Mesendoderm (in vitro differentiated cells): Measurements from ENCODE around the gene TMTC2.

ENCODE experiments used
- DNase-seq: peaks from one replicate; pipeline ENCODE4 v3.0.0; 2013
- H2AK5ac ChIP-seq: 2 replicates; pipeline ENCODE4 v1.6.1; 2013; ENCODE audit warnings: low read length, inconsistent platforms
- H2BK120ac ChIP-seq: 2 replicates; pipeline ENCODE4 v1.6.1; 2013; ENCODE audit warnings: low read depth, mild to moderate bottlenecking, low read length, moderate library complexity, mixed read lengths
- H2BK15ac ChIP-seq: replicated peaks from 2 replicates; pipeline ENCODE4 v1.6.1; 2013; ENCODE audit warnings: low read depth, mild to moderate bottlenecking, moderate library complexity
- H2BK5ac ChIP-seq: 2 replicates; pipeline ENCODE4 v1.6.1; 2013; ENCODE audit warnings: low read length, inconsistent platforms
- H3K18ac ChIP-seq: 2 replicates; pipeline ENCODE4 v1.6.1; 2013; ENCODE audit warnings: mild to moderate bottlenecking, low read length, mixed read lengths
- H3K23ac ChIP-seq: one replicate; pipeline ENCODE4 v1.6.1; 2013; ENCODE audit warnings: low read length
- H3K27ac ChIP-seq: 2 replicates; pipeline ENCODE4 v1.5.1; 2013; ENCODE audit warnings: low read depth, mild to moderate bottlenecking, inconsistent platforms, low read length, moderate library complexity
- H3K27me3 ChIP-seq: 2 replicates; pipeline ENCODE4 v1.6.1; 2013; ENCODE audit warnings: low read length, control low read depth, mild to moderate bottlenecking, inconsistent platforms; ENCODE audit not compliant: insufficient read depth, poor library complexity
- H3K36me3 ChIP-seq: 2 replicates; pipeline ENCODE4 v1.6.1; 2013; ENCODE audit warnings: low read length, inconsistent platforms; ENCODE audit not compliant: control insufficient read depth, insufficient read depth
- H3K4ac ChIP-seq: one replicate; pipeline ENCODE4 v1.6.1; 2013; ENCODE audit warnings: low read depth, mild to moderate bottlenecking, low read length, moderate library complexity
- H3K4me1 ChIP-seq: 2 replicates; pipeline ENCODE4 v1.6.1; 2013; ENCODE audit warnings: low read depth, low read length, inconsistent platforms; ENCODE audit not compliant: control insufficient read depth
- H3K4me2 ChIP-seq: 2 replicates; pipeline ENCODE4 v1.6.1; 2013; ENCODE audit warnings: low read length
- H3K4me3 ChIP-seq: 2 replicates; pipeline ENCODE4 v1.5.1; 2013; ENCODE audit warnings: mild to moderate bottlenecking, low read length
- H3K56ac ChIP-seq: one replicate; pipeline ENCODE4 v1.6.1; 2013; ENCODE audit warnings: low read length
- H3K79me1 ChIP-seq: 2 replicates; pipeline ENCODE4 v1.6.1; 2013; ENCODE audit warnings: low read length, inconsistent platforms
- H3K79me2 ChIP-seq: 2 replicates; pipeline ENCODE4 v1.6.1; 2013; ENCODE audit warnings: mild to moderate bottlenecking, low read length; ENCODE audit not compliant: control insufficient read depth, insufficient read depth
- H3K9ac ChIP-seq: 2 replicates; pipeline ENCODE4 v1.6.1; 2013; ENCODE audit warnings: low read length, inconsistent platforms
- H4K5ac ChIP-seq: one replicate; pipeline ENCODE4 v1.6.1; 2013; ENCODE audit warnings: low read length
- H4K8ac ChIP-seq: one replicate; pipeline ENCODE4 v1.6.1; 2013; ENCODE audit warnings: low read depth, mild to moderate bottlenecking, control low read depth, low read length, moderate library complexity
- WGBS: extraction: QIAGEN DNeasy Blood & Tissue Kit; methylation state at CpG from one replicate; pipeline ENCODE4 v1.1.7; 2013; ENCODE audit warnings: low lambda C conversion rate, missing lambda C conversion rate; ENCODE audit not compliant: insufficient coverage; ENCODE audit errors: extremely low coverage; 5-methylcytosine and 5-hydroxymethylcytosine counted together

TMTC2 gene

GRCh38 chr12:82781309-82781997 is 94.7 kb downstream of the TMTC2 start:
- Histone ChIP-seq H2AK5ac (no peak overlapping the region), H3K56ac (no peak overlapping the region), H2BK15ac (no peak overlapping the region), H3K36me3 (no peaks in the 10 kb centered on the region), H3K4me3 (no peak overlapping the region), H3K9ac (no peak overlapping the region), H3K4me2 (no peak overlapping the region), H3K18ac (no peak overlapping the region), H3K79me1 (no peaks in the 10 kb centered on the region), H2BK120ac (peak overlapping the region; percentile 23), H3K4me1 (peaks cover 2% of the 10 kb centered on the region), H3K27ac (no peak overlapping the region), H3K23ac (no peak overlapping the region), H3K27me3 (no peaks in the 10 kb centered on the region), H3K4ac (no peak overlapping the region), H4K8ac (no peak overlapping the region), H2BK5ac (no peak overlapping the region), H3K79me2 (no peaks in the 10 kb centered on the region), H4K5ac (no peak overlapping the region)
- no CpG with 5 or more reads among the region's 5 CpGs for WGBS
- DNase-seq, result no peak

DNA sequence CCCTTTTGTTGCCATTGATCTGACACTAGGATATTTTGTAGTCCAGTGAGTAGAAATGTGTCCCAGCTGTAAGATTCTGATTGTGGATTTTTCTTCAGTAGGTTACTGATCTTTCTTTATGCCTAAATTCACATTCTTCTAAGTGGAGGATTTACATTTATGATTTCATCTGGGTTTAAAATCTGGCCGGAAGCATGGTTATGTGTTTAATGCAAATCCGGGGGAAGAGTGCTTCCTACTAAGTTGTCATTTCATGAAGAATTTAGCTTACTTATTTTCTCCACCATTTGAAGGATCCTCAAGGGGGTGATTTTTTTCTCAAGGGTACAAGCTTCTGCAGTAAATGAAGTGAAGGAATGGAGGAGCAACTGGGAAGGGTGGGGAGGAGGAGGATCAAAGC is 96.7 kb downstream of the TMTC2 start:
- no peaks in the 10 kb centered on the region for H3K36me3 ChIP-seq
- H3K4me3 ChIP-seq, result no peak overlapping the region
- H3K4me1 ChIP-seq, result peaks cover 2% of the 10 kb centered on the region
- H2BK5ac ChIP-seq, result no peak overlapping the region
- no peaks in the 10 kb centered on the region for H3K79me2 ChIP-seq
- H3K27me3 ChIP-seq, result no peaks in the 10 kb centered on the region
- WGBS, result no CpG with 5 or more reads among the region's 2 CpGs
- H3K79me1 ChIP-seq, result no peaks in the 10 kb centered on the region
- H4K5ac ChIP-seq, result no peak overlapping the region
- H3K9ac ChIP-seq, result no peak overlapping the region
- no peak overlapping the region for H2AK5ac ChIP-seq
- no peak overlapping the region for H3K4me2 ChIP-seq
- H4K8ac ChIP-seq, result no peak overlapping the region
- no peak overlapping the region for H3K56ac ChIP-seq
- DNase-seq, result no peak
- H3K23ac ChIP-seq, result no peak overlapping the region
- H2BK120ac ChIP-seq, result no peak overlapping the region
- no peak overlapping the region for H3K4ac ChIP-seq
- peak overlapping the region; percentile 51 for H3K18ac ChIP-seq
- no peak overlapping the region for H3K27ac ChIP-seq
- H2BK15ac ChIP-seq, result no peak overlapping the region

GRCh38 chr12:82787016-82787415 is 100.3 kb downstream of the TMTC2 start:
- no peak overlapping the region for H4K8ac ChIP-seq
- no peak overlapping the region for H3K4me2 ChIP-seq
- no peak overlapping the region for H3K4ac ChIP-seq
- H3K9ac ChIP-seq, result no peak overlapping the region
- H4K5ac ChIP-seq, result no peak overlapping the region
- DNase-seq, result no peak
- WGBS, result no CpG with 5 or more reads among the region's 1 CpG
- no peak overlapping the region for H2BK15ac ChIP-seq
- no peaks in the 10 kb centered on the region for H3K4me1 ChIP-seq
- H3K79me2 ChIP-seq, result no peaks in the 10 kb centered on the region
- H3K27ac ChIP-seq, result no peak overlapping the region
- H3K4me3 ChIP-seq, result no peak overlapping the region
- no peaks in the 10 kb centered on the region for H3K36me3 ChIP-seq
- H3K23ac ChIP-seq, result no peak overlapping the region
- H2AK5ac ChIP-seq, result no peak overlapping the region
- no peak overlapping the region for H3K56ac ChIP-seq
- H3K18ac ChIP-seq, result no peak overlapping the region
- H2BK5ac ChIP-seq, result no peak overlapping the region
- H2BK120ac ChIP-seq, result no peak overlapping the region
- no peaks in the 10 kb centered on the region for H3K27me3 ChIP-seq
- no peaks in the 10 kb centered on the region for H3K79me1 ChIP-seq

GRCh38 chr12:82788594-82788993 is 101.9 kb downstream of the TMTC2 start:
- no peaks in the 10 kb centered on the region for H3K36me3 ChIP-seq
- no peaks in the 10 kb centered on the region for H3K79me2 ChIP-seq
- no peak overlapping the region for H3K9ac ChIP-seq
- no peaks in the 10 kb centered on the region for H3K4me1 ChIP-seq
- H3K4me2 ChIP-seq, result no peak overlapping the region
- DNase-seq, result no peak
- H3K18ac ChIP-seq, result no peak overlapping the region
- no peaks in the 10 kb centered on the region for H3K27me3 ChIP-seq
- no peak overlapping the region for H3K27ac ChIP-seq
- no peak overlapping the region for H2BK15ac ChIP-seq
- no peaks in the 10 kb centered on the region for H3K79me1 ChIP-seq
- H3K4ac ChIP-seq, result no peak overlapping the region
- H3K23ac ChIP-seq, result no peak overlapping the region
- no peak overlapping the region for H3K4me3 ChIP-seq
- H4K5ac ChIP-seq, result no peak overlapping the region
- H2BK5ac ChIP-seq, result no peak overlapping the region
- H2BK120ac ChIP-seq, result no peak overlapping the region
- H3K56ac ChIP-seq, result no peak overlapping the region
- H2AK5ac ChIP-seq, result no peak overlapping the region
- H4K8ac ChIP-seq, result no peak overlapping the region

- Histone ChIP-seq H3K23ac (no peak overlapping the region), H2AK5ac (no peak overlapping the region), H2BK15ac (no peak overlapping the region), H2BK5ac (no peak overlapping the region), H3K56ac (no peak overlapping the region), H4K8ac (no peak overlapping the region), H4K5ac (no peak overlapping the region), H3K79me2 (no peaks in the 10 kb centered on the region), H3K79me1 (no peaks in the 10 kb centered on the region), H3K36me3 (no peaks in the 10 kb centered on the region), H2BK120ac (no peak overlapping the region), H3K4me3 (no peak overlapping the region), H3K9ac (no peak overlapping the region), H3K27me3 (no peaks in the 10 kb centered on the region), H3K18ac (no peak overlapping the region), H3K4me1 (no peaks in the 10 kb centered on the region), H3K4ac (no peak overlapping the region), H3K4me2 (no peak overlapping the region), H3K27ac (no peak overlapping the region)
- DNase-seq, result no peak
Measured at GRCh38 chr12:82789674-82790073, 103.0 kb downstream of the TMTC2 start.

DNA sequence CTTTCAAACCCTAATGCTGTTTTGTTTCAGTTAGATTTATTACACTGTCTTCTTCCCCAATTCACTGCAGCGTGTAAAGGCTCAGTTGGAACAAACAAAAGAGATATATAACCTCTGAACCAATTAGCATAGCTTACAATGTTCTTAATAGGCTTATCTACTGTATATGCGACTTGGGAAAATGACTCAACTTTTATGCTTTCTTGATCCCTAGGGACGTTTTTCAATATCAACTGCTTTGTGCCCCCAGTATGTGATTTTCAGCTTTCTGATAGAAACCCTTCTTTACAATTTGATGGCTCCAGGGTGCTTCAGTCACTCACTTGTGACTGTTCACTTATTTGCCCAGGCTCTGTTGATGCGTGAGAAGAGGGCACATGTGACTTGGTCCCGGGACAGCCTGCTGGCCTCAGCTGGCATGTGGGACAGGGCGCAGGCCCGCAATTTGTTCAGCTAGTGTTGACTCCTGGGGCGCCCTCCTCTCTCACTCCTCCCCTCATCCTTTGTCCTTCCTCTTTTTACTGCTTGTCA is 107.1 kb downstream of the TMTC2 start:
- Histone ChIP-seq H2BK15ac (no peak overlapping the region), H3K4me2 (no peak overlapping the region), H3K79me1 (no peaks in the 10 kb centered on the region), H4K5ac (no peak overlapping the region), H3K4me3 (no peak overlapping the region), H3K9ac (no peak overlapping the region), H3K23ac (no peak overlapping the region), H3K36me3 (no peaks in the 10 kb centered on the region), H3K4ac (no peak overlapping the region), H3K4me1 (no peaks in the 10 kb centered on the region), H3K56ac (no peak overlapping the region), H2AK5ac (no peak overlapping the region), H2BK120ac (no peak overlapping the region), H3K18ac (no peak overlapping the region), H4K8ac (peak overlapping the region; percentile 28), H3K27me3 (no peaks in the 10 kb centered on the region), H3K27ac (no peak overlapping the region), H2BK5ac (no peak overlapping the region), H3K79me2 (no peaks in the 10 kb centered on the region)
- DNase-seq, result no peak
- no CpG with 5 or more reads among the region's 8 CpGs for WGBS
